ENCODE data around the gene SLC26A11. TPM values are rescaled to one million over a fixed set of nuclear protein-coding genes. Genes with fewer than 3 reads are reported as not detected.

Gene SLC26A11
- polyA plus RNA-seq, 1 donor (not counting 4 experiments of a cell fraction or from before 2014, with no cell fraction given): 2.2 TPM

DNA sequence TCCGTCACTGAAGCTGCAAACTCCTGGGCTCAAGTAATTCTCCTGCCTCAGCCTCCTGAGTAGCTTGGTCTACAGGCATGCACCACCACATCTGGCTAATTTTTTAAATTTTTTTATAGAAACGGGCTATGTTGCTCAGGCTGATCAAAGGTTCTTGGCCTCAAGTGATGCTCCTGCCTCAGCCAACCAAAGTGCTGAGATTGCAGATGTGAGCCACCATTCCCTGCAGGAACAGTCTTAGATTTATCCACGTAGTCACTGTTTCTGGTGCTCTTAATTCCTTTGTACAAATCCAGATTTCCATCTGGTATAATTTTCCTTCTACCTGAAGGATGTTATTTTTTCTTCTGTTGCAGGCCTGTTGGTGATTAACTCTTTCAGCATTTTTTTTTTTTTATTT, 13.0 kb downstream of the SLC26A11 start:
- H3K27me3 ChIP-seq (ENCODE audit: control insufficient read depth, extremely low read depth, insufficient read depth, low read length): no peaks in the 10 kb centered on the region
- H3K4me1 ChIP-seq (ENCODE audit: control insufficient read depth, extremely low read depth, insufficient read depth, low read length): no peaks in the 10 kb centered on the region
- H3K9me1 ChIP-seq (ENCODE audit: control insufficient read depth, extremely low read depth, insufficient read depth, low read length): no peaks in the 10 kb centered on the region
- no peak for TF ChIP-seq EZH2 (IDR thresholded peaks at IDR 0.05; ENCODE audit: low read length)
- TF ChIP-seq, protein P1, sequence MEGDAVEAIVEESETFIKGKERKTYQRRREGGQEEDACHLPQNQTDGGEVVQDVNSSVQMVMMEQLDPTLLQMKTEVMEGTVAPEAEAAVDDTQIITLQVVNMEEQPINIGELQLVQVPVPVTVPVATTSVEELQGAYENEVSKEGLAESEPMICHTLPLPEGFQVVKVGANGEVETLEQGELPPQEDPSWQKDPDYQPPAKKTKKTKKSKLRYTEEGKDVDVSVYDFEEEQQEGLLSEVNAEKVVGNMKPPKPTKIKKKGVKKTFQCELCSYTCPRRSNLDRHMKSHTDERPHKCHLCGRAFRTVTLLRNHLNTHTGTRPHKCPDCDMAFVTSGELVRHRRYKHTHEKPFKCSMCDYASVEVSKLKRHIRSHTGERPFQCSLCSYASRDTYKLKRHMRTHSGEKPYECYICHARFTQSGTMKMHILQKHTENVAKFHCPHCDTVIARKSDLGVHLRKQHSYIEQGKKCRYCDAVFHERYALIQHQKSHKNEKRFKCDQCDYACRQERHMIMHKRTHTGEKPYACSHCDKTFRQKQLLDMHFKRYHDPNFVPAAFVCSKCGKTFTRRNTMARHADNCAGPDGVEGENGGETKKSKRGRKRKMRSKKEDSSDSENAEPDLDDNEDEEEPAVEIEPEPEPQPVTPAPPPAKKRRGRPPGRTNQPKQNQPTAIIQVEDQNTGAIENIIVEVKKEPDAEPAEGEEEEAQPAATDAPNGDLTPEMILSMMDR (optimal IDR thresholded peaks at IDR 0.05 in 1 of 3, IDR thresholded peaks at IDR 0.05 in 1 of 3, conservative IDR thresholded peaks at IDR 0.05 in 1 of 3; ENCODE audit: extremely low read depth in 1 of 3, insufficient read depth in 2 of 3, low read length in 3 of 3): no peak
- H3K4me2 ChIP-seq (ENCODE audit: control insufficient read depth, extremely low read depth, insufficient read depth, low read depth, low read length): no peak overlapping the region
- no peaks in the 10 kb centered on the region for H3K79me2 ChIP-seq (ENCODE audit: control insufficient read depth, insufficient read depth, low read length)
- no peak for FAIRE-seq
- H3K9ac ChIP-seq (ENCODE audit: control insufficient read depth, extremely low read depth, insufficient read depth, low read length): no peak overlapping the region
- H3K27ac ChIP-seq (ENCODE audit: control insufficient read depth, insufficient read depth, low read length): no peak overlapping the region
- H3K9me3 ChIP-seq (ENCODE audit: control insufficient read depth, low read depth, low read length): peaks cover 6% of the 10 kb centered on the region
- no peaks in the 10 kb centered on the region for H4K20me1 ChIP-seq (ENCODE audit: control insufficient read depth, extremely low read depth, insufficient read depth, low read length)
- no peak overlapping the region for H3K4me3 ChIP-seq (ENCODE audit: control insufficient read depth in 2 of 3, extremely low read depth in 1 of 3, insufficient read depth in 2 of 3, low read depth in 1 of 3, low read length in 3 of 3)
- dilution Hi-C loops (cut with MboI; ENCODE audit: extremely low pct_ligation_motif_present, low sequenced_read_pairs): no loop called here
- DNase-seq (ENCODE audit: low read depth, low spot score): no peak
- no peak overlapping the region for H2AFZ ChIP-seq (ENCODE audit: control insufficient read depth, low read length)
- no peaks in the 10 kb centered on the region for H3K36me3 ChIP-seq (ENCODE audit: control insufficient read depth in 2 of 2, extremely low read depth in 1 of 2, insufficient read depth in 2 of 2, low read length in 2 of 2)

DNA sequence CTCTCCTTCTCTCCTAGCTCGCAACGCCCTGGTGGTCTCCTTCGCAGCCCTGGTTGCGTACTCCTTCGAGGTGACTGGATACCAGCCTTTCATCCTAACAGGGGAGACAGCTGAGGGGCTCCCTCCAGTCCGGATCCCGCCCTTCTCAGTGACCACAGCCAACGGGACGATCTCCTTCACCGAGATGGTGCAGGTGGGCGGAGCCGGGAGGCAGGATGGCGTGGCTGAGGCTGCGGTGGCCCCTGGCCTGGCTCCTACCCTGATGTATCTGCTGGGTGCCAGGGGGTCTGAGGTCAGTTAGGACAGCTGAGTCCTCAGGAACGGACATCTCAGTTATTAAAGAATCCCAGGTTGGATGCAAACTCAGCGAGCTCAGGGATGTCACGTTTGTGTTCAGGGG, 16.7 kb downstream of the SLC26A11 start:
- Histone ChIP-seq H3K9me1 (ENCODE audit: control insufficient read depth, extremely low read depth, insufficient read depth, low read length) (no peaks in the 10 kb centered on the region), H3K9ac (ENCODE audit: control insufficient read depth, extremely low read depth, insufficient read depth, low read length) (no peak overlapping the region), H3K27ac (ENCODE audit: control insufficient read depth, insufficient read depth, low read length) (no peak overlapping the region), H3K27me3 (ENCODE audit: control insufficient read depth, extremely low read depth, insufficient read depth, low read length) (no peaks in the 10 kb centered on the region), H3K9me3 (ENCODE audit: control insufficient read depth, low read depth, low read length) (peaks cover 6% of the 10 kb centered on the region), H3K4me3 (ENCODE audit: control insufficient read depth in 2 of 3, extremely low read depth in 1 of 3, insufficient read depth in 2 of 3, low read depth in 1 of 3, low read length in 3 of 3) (no peak overlapping the region), H3K4me1 (ENCODE audit: control insufficient read depth, extremely low read depth, insufficient read depth, low read length) (no peaks in the 10 kb centered on the region), H3K79me2 (ENCODE audit: control insufficient read depth, insufficient read depth, low read length) (no peaks in the 10 kb centered on the region), H4K20me1 (ENCODE audit: control insufficient read depth, extremely low read depth, insufficient read depth, low read length) (no peaks in the 10 kb centered on the region), H2AFZ (ENCODE audit: control insufficient read depth, low read length) (no peak overlapping the region), H3K4me2 (ENCODE audit: control insufficient read depth, extremely low read depth, insufficient read depth, low read depth, low read length) (no peak overlapping the region), H3K36me3 (ENCODE audit: control insufficient read depth in 2 of 2, extremely low read depth in 1 of 2, insufficient read depth in 2 of 2, low read length in 2 of 2) (no peaks in the 10 kb centered on the region)
- FAIRE-seq: no peak
- no peak for DNase-seq (ENCODE audit: low read depth, low spot score)
- TF ChIP-seq, protein P1 (optimal IDR thresholded peaks at IDR 0.05 in 1 of 3, IDR thresholded peaks at IDR 0.05 in 1 of 3, conservative IDR thresholded peaks at IDR 0.05 in 1 of 3; ENCODE audit: extremely low read depth in 1 of 3, insufficient read depth in 2 of 3, low read length in 3 of 3): no peak
- no peak for TF ChIP-seq EZH2 (IDR thresholded peaks at IDR 0.05; ENCODE audit: low read length)
- dilution Hi-C loops (cut with MboI; ENCODE audit: extremely low pct_ligation_motif_present, low sequenced_read_pairs): no loop called here
